Fibroblast of skin of left quadriceps (primary cell): Measurements from ENCODE around the gene PMEPA1.

Experiments
- DNase-seq, 2 experiments: peaks; one replicate each; pipeline ENCODE4 v3.0.0-alpha.2; 2013; ENCODE audit warnings: low read depth in 2 of 2

PMEPA1 gene

DNA sequence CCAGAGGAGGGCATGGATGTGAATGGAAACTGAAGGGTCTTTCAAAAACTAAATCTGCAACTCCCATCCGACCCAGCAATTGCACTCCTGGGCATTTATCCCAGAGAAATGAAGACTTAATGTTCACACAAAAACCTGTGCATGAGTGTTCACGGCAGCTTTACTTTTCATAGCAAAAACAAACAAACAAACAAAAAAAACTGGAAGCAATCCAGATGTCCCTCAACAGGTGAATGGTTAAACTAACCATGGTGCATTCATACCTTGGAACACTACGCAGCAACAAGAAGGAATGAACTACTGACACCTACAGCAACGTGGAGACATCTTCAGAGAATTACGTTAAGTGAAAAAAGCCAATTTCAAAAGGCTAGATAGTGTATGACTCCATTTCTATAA, 32.2 kb downstream of the PMEPA1 start:
- no peak for DNase-seq

DNA sequence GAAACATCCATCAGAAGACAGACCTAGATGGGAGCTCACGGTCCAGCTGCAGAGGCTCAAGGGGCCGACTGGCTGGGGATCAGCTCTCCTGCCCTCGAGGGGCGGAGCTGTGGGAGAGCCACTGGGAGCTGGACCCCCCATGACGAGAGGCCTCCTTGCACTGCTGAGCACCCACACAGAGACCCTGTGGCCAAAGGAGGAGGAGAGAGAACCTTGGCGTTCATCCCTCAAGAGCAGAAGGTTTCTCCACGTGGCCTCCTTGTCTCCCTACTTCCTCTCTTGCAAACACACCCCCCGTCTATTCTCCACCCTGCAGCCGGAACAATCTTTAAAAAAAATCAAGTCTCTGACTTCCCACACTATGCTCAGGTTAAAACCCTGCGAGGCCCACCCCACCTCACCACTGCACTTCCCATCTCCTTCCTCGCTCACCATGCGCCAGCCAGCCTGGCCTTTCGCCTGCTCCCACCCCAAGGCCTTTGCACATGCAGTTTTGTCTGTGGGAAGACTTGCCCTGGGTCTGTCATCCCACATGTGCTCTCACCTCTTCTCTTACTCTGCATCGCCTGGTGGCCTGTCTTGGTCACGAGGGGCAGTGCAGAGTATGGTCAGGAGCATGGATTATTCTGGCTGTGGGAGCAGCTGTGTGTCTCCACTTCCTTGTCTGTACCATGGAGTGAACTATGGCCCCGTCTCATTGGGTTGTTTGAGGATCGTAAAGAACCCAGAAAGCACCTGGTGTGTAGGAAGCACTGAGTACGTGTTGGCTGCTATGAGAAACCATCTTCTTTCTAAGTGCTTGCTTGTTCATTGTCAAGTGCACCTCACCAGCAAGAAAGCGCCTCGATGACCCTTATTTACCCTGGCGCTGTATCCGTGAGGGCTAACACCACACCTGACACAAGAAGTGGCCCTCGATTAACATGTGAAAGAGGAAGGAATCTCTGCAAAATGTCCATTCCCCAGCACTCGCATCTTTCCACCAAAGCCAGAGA, 32.9 kb downstream of the PMEPA1 start:
- DNase-seq: no peak

DNA sequence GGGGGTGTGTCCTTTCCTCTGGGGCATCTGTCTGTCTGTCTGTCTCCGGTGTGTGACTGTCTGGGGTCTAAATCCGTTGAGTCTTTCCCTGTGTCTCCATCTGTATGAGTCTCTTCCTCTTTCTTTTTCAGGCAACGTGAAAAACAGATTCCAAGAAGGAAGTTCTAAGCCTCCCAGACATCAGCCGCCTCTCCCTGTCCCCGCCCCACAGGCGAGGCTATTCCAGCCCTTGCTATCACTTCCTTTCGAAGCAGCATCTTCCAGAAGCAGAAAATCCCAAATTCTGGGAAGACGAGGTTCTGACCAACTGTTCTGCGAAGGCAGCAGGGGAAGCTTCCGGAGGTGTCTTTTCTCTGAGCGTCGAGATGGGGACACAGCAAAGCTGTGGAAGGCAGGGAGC, 34.0 kb downstream of the PMEPA1 start:
- DNase-seq: no peak

DNA sequence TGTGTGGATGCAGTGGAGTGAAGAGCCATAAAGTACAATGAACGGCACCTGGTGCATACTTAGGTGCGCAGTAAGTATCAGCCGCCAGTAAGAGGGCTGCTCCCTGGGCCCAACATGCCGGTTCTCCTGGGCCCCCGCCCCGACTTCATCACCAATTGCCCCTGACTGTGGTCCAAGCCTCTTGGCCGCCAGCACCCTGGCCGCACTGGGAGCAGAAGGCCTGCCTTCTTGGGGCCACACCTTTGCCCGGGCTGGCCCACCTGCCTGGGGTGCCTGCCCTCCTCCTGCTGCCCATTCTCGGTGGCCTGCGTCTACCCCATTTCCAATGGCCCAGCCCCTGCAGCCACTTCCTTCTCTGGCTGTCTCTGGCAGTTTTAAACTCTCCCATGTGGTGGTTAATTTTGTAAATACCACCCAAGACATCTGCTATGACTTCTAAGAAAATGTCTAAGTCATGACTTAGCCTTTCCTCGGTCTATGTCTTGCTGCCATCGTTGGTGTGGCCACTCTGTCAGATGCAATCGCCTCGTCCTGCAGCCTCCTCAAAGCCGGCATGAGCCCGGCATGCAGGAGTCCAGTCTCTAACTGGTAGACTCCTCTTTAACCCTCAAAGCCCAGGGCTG, 36.8 kb downstream of the PMEPA1 start:
- no peak for DNase-seq

DNA sequence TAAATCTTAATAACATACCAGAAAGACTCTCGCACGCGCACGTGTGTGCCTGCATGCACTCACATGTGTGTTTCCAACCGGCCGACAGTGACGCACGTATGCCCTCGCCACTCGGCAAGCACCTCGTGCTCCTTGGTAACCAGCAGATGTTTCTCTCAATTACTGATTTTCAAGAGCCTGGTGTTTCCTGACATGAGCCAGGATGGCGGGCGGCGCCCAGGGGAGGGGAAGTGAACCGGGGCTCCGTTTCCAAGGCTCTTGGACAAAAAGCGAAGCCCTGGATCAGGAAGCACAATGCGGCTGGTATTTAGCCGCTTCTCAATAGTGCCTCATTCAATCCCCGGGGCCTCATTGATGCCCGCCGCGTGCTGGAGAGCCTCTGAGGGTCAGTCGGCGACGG, 37.7 kb downstream of the PMEPA1 start:
- DNase-seq: no peak

DNA sequence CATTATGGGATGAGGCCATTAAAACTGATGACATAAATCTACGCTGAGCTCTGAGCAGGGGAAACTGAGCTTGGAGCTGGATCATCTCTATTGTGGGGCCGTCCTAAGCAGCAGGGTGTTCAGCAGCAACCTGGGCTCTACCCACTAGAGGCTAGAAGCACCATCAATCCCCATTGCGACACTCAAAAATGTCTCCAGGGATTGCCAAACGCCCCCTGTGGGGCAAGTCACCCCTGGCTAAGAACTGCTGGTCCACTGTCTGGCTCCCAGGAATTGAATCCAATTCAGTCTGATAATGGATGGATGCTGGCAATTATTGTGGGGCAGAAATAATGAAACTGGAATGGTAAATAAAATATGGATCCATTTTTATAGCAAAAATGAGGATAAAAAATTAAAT, 38.2 kb downstream of the PMEPA1 start:
- no peak for DNase-seq

DNA sequence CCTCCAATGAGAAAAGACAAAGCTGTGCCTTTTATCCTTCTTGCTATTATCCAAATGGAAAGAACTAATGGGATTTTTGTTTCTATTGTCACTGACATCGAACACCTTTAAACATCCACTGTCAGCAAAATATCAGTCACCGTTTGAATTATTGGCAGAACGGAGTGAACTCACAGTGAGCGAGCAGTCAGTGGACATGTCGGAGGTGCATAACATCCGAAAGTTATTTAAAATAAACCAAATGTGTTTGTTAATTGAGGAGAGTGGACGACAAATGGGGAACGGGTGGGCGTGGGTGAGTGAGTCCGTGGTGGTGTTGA, 38.8 kb downstream of the PMEPA1 start:
- DNase-seq: no peak

DNA sequence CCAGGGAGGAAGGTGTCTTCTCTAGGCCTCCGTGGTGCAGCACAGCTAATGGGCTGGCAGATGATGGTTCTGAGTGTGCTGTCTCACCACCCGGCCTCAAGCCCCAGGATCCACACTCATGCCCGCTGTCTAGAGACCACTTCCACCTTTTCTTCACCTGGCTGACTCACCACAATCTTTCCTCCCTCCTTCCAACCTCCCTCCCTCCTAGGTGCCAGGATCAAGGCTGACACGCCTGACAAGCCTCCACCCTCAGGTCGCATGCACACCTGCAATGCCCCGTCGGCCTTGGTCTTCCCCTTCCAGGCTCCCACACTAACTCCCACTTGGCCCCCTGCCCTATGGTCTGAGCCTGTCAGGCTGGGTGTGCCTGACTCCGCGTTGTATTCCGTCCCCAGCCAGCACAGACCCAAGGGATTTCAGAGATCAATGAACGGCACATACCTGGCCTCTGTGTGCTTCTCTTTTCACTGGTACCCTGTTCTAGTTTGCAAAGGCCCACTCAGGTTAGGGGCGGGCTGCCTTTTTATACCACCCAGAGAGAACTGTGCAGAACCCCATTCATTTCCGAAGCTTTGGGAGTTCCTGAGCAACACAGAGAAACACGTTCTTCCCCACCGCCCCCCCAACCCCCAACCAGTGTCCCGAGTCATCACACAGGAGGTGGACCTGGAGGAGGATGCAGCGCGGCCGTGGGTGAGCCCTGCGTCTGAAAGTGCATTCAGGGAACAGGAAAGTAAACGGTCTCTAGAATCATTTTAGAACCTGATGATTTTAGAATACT, 39.3 kb downstream of the PMEPA1 start:
- no peak for DNase-seq

DNA sequence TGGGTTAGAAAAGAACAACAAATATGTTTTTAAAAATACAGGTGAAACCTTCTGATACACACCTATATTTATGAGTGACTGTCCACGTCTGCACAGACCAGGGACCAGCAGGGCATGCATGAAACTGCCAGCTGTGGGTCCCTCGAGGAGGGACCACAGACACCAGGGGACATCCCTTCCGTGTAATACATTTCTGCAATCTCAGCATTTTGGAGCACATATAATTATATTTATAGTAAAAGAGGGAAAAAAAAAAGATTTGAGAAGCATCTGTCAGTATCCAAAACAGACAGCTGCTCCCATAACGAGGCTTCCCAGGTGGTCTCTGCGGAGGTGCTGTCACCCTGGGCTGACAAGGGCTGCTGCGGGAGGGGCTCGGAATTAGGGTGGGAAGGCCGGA, 40.2 kb downstream of the PMEPA1 start:
- no peak for DNase-seq

DNA sequence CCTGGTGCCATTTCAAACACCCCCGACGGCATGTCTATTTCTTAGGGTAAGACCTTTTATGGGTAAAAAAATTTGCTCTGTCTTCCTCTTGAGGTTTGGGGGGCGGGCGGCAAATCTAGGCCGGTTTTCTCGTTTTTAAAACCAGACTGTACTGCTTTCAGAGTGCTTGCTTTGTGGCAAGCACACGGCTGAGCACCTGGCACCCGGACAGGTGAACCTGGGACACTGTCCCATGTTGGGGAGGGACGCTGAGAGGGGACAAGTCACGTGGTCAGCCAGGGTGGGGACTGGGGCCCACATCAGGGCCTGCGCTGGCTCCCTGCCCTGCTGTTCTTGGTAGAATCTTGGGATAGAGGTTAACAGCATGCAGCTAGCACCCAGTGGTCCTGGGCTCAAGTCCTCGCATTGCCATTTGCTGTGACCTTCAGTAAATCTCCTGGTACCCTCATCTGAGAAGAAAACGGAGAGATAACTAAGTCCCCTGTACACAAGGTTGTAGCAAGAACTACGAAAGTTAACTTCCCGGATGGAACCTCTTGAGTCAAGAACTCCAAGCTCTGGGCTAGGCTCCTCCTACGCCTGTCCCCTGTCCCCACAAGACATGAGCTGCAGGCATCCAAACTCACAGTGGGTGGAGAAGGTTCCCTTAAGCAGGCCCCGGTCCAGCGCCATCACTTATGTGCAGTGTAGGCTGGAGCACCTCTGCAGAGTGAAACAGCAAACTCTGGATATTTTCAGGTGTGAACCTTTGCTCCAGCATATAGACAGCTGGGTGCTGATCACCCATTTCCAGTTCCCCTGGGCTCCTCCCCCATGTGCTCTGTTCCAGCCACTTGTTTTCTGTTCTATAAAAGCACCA, 41.7 kb downstream of the PMEPA1 start:
- DNase-seq: no peak

DNA sequence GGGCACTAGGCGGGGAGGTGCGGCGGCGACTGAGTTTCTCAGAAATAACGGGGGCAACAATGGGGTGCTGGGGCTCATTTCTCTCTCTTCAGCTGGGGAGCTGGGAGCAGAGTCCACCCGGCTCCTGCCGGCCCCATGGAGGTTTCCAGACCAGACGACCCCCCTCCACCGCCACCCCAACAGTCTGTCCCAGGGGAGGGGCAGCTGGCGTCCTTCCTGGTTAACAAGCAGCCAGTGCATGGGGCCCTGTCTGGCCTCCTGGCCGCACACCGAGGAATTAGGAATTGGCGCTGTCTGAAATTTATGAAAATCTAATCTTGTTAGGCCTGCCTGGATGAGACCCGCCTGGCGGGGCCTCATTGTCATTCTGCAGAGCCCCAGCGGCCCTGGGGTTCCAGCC, 42.4 kb downstream of the PMEPA1 start:
- DNase-seq: no peak

DNA sequence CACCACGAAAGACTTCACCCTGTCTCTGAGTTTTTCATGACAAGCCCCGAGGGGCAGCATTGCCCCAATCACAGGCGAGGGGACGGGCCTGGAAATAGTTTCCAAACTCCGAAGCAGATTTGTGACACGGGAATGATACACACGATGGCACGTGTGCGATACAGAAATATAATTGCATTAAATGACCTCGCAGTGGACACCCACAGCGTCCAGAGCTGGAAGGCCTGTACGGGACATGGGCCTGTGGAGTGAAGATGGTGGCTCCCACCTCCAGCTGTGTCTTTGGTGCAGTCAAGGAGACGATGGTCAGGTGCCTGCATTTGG, 43.0 kb downstream of the PMEPA1 start:
- no peak for DNase-seq

DNA sequence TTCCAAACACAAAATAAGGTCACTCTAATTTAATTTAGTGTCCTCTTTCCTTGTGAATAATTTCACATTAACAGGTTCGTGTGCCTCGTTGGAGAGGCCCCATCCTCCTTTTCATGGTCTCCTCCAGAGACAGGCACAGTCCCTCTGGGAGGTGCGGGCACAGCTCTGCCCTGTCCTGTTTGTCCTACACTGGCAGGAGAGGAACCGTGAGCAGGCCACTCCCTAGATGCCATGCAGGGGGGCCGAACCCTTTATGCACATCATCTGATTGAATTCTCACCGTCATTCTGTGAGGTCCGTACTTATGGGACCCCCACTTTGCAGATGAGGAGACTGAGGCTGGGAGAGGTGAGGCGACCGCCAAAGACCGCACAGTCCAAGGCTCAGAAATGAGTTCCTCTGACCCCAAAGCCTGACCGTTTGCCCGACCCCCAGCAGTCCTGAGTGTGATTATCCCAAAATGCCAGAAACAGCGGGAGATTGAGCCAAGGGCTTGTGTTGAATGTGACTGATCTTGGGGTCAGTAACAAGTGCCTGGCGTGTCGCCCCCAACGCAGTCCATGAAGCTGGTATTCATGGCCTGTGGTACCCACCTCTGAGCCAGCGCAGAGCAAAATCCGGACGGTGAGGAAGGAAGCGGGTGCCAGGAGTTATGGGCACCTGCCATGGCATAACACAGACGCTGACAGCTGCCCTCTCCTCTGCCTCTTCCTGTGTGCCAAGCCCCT, 43.5 kb downstream of the PMEPA1 start:
- DNase-seq: no peak

DNA sequence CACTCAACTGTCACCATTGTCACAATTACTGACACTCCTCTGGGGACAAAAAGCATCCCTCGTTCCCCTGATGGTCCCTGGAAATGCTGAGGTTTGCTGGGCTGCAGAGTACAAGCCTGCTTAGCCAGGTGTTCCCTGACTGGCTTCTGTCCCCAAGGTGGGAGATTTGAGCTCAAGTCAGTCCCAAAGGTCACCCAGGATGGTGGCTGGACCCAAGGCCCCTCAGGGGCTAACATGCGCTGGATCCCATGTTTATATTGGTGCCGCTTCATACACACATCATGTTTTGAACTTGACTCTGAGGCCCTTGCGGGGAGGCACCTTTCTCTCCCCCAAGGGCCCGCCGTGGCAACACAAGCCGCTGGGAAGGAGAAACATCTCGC, 44.2 kb downstream of the PMEPA1 start:
- DNase-seq: no peak

DNA sequence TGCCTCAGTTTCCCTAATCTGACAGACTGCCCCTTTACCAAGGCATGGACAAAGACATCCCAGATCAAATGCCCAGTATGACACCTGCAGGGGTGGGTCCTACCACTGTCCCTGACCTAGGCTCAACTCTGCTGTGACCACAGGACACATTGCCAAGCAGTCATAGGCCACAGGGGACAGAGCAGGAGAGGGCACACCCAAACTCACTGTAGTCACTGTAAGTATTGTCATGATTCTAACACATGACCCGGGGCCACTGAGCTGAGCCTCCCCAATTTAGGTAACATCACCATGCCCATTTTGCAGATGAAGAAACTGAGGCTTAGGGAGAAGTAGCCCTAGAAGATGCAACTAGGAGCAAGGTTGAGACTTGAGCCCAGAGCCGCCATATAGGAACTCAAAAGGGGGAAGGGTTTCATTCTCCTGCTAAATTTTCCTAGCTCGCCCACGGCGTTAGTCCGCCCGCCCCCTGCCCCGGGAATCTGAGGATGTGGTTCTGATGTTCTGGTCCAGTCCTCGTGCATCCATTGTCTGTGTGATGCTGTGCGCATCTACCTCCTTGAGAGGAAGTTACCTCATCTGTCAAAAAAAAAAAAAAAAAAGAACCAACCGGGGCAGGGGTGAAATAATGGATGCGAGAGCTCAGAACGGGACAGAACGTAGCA, 44.8 kb downstream of the PMEPA1 start:
- no peak for DNase-seq

DNA sequence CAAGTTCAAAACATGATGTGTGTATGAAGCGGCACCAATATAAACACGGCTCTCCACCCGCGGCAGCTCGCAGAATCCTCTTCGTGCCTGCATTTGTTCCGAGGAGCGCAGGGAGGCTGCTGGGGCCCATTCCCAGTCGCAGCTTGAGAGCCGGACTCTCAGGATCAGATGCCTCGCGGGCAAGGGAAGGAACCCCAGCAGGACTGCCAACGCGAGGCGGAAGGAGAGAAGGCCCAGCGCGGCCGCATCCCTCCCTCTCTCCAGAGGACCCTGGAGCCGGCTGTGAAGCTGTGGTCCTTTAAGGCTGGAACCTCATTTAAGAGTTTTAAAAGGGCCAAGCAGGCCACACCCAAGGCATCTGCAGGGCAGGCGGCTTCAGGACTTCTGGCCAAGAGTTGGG, 45.3 kb downstream of the PMEPA1 start:
- no peak for DNase-seq

DNA sequence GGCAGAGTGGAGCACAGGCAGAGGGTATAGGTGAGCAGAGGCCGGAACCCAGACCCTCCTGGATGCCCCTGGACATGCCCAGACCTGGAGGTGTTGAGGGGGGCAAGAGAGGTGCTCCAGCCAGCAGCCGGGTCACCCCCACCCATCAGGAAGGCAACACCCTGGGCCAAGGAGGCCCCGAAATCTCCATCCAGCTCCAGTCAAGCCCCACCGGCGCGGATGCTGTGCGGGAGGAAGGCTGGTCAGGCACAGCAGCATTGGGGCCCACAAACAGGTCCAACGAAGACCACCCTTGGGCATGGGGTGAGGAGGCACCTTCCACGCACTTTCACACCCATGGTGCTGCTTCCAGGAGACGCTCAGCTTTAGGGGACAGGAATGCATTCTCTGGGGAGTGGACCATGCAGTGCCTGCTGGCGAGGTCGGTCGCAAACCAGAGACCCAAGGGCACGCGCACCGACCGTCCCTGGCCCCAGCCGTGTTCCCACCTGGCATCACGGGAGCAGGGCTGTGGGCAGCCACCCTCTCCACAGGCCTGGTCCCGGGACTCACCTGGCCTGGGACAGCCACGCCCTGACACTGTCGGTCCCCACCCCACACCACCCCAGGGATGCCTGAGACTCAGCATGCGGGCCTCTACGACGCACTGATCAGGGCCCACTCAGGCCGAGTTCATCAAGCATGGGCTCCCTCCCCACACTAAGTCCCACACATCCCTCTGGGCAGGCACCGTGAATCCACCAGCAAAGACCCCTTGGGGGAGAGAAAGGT, 45.9 kb downstream of the PMEPA1 start:
- no peak for DNase-seq

DNA sequence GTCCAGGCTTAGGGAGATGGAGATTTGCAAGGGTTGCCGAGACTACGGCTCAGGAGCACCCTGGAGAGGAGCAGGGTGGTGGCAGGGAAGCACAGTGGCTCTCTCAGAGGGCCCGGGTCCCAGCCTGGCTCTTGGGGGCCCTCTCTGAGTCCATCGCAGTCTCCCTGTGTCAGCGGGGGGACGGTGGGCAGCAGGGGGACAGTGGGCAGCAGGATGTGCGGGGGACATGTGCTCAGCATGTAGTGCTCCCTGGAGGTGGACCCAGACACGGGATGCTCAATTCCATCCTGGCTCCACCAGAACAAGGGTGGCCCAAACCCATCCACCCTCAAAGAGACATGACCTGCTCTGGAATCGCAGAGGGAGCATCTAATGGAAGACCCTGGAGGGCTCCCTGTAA, 46.6 kb downstream of the PMEPA1 start:
- no peak for DNase-seq

DNA sequence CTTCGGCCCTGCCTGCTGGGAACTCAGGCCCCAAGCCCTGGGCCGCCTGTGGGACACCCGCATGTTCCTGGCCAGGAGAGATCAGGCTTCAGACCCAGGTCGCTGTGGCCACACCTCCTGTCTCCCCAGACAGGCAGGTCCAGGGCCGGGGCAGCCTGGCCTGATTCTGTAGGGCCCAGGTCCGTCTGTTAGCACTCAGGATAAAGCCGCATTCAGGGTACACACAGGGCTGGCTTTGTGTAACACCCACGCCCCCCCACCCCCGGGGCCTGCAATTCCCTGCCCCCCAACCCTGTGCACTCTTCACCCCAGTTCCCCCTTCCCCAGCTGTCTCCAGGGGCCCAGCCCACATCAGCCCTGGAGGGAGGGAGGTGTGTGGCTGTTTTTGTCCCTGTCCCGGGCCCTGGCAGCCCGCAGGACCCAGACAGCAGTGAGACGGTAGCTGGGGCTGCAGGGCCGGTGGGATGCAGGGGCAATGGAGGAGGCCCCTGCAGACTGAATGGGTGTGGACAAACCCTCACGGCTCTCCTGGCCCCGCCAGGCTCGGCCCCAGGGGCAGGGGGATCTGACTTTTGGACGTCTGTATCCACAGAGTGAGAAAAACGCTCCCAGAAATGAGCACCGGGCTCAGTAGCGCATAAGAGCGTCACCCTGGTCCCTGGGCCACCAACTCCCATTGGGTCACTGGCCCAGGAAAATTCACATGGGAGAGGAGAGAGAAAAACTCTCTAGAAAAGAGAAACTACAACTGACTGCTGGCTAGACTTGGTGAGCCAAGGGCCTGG, 47.2 kb downstream of the PMEPA1 start:
- no peak for DNase-seq
